Measurements from ENCODE around the gene POLR3B. TPM values are rescaled to one million over a fixed set of nuclear protein-coding genes. Genes with fewer than 3 reads are reported as not detected.

Gene POLR3B
- total and polyA plus RNA-seq, 2 of the 8 experiments (the other 6 are each of a cell fraction or from before 2014, with no cell fraction given): 5.0 to 13.2 TPM

GRCh38 chr12:106389151-106389550, 31.6 kb downstream of the POLR3B start:
- Histone ChIP-seq H4K20me1 (replicated peaks in 1 of 2; ENCODE audit: control insufficient read depth in 1 of 2, insufficient read depth in 2 of 2, low read length in 2 of 2) (no peaks in the 10 kb centered on the region), H2AFZ (ENCODE audit: low read length) (no peak overlapping the region), H3K23me2 (ENCODE audit: low read depth, low read length) (0 out of 2 replicates have a peak, but pooled peaks cover 2% of the 10 kb centered on the region), H3K79me1 (ENCODE audit: low read depth, low read length) (no peaks in the 10 kb centered on the region), H3K18ac (ENCODE audit: extremely low read depth, low read length) (no peak overlapping the region), H2BK15ac (ENCODE audit: low read length) (no peak overlapping the region), H3K27ac (ENCODE audit: low read depth, low read length) (no peak overlapping the region), H2BK20ac (ENCODE audit: low read length) (no peak overlapping the region), H3K4me3 (ENCODE audit: extremely low read depth in 1 of 4, insufficient read depth in 2 of 4, low read depth in 3 of 4, low read length in 4 of 4) (no peak overlapping the region), H3K56ac (replicated peaks; ENCODE audit: insufficient read length, low read depth, low read length) (no peak overlapping the region), H2BK120ac (replicated peaks; ENCODE audit: low read depth, low read length) (no peak overlapping the region), H4K5ac (ENCODE audit: insufficient read length, low read depth, low read length) (no peak overlapping the region), H3K4me2 (ENCODE audit: insufficient read depth in 1 of 2, low read depth in 2 of 2, low read length in 2 of 2) (no peak overlapping the region), H3K4me1 (replicated peaks in 1 of 4; ENCODE audit: control insufficient read depth in 3 of 4, insufficient read depth in 4 of 4, low read length in 3 of 4) (no peaks in the 10 kb centered on the region), H3K27me3 (replicated peaks in 1 of 4; ENCODE audit: control insufficient read depth in 3 of 4, extremely low read depth in 1 of 4, insufficient read depth in 3 of 4, low read length in 3 of 4) (no peaks in the 10 kb centered on the region), H3K23ac (ENCODE audit: insufficient read length) (no peak overlapping the region), H4K91ac (replicated peaks; ENCODE audit: insufficient read length, low read length) (no peak overlapping the region), H4K8ac (ENCODE audit: extremely low read depth, insufficient read depth, low read length) (no peak overlapping the region), H3K14ac (ENCODE audit: insufficient read length) (no peak overlapping the region), H2AK5ac (ENCODE audit: low read depth, low read length) (no peak overlapping the region), H3K79me2 (ENCODE audit: control insufficient read depth in 1 of 2, insufficient read depth in 2 of 2, low read length in 2 of 2) (no peaks in the 10 kb centered on the region), H3K9me3 (ENCODE audit: insufficient read depth in 2 of 2, low read depth in 1 of 2, low read length in 1 of 2) (no peaks in the 10 kb centered on the region), H2BK5ac (ENCODE audit: low read depth, low read length) (no peak overlapping the region), H3K4ac (replicated peaks; ENCODE audit: insufficient read length, low read depth, low read length) (no peak overlapping the region), H3K9ac (replicated peaks in 1 of 4; ENCODE audit: extremely low read depth in 1 of 4, low read depth in 3 of 4, low read length in 3 of 4) (no peak overlapping the region), H2BK12ac (ENCODE audit: low read depth, low read length) (no peak overlapping the region), H3K36me3 (ENCODE audit: control insufficient read depth in 2 of 4, insufficient read depth in 4 of 4, low read length in 3 of 4) (peaks cover 0 to 5% (median 0%) of the 10 kb centered on the region in 4 experiments; a peak in 3 of 8 replicates)
- FAIRE-seq (no peak), DNase-seq (ENCODE audit: low read depth in 1 of 2, low spot score in 2 of 2) (no peak)
- CTCF ChIA-PET (ENCODE audit: partially characterized antibody): interaction anchor here (0.8 to 1.8 kb wide), 5 partner anchors 10 to 530 kb away, joined by 3 to 5 read pairs (median 3); no protein-coding TSS in a partner anchor
- POLR2A ChIA-PET (ENCODE audit: partially characterized antibody): no interaction called here
- WGBS, 2 experiments (ENCODE audit: extremely low coverage in 1 of 2, insufficient coverage in 1 of 2, insufficient read length in 1 of 2, insufficient replicate concordance in 2 of 2, low coverage in 1 of 2, low lambda C conversion rate in 2 of 2, missing lambda C conversion rate in 1 of 2): 89% methylated on average over 4 of the region's 4 CpGs; no CpG with 5 or more reads in 1 of the 2 experiments
- TF ChIP-seq GTF2F1 (IDR thresholded peaks at IDR 0.05; ENCODE audit: borderline replicate concordance, low read depth, low read length): no peak
- TF ChIP-seq RXRA (IDR thresholded peaks at IDR 0.05; ENCODE audit: insufficient read depth, low read depth, low read length): no peak

All from H1 (cell line).